Measurements from ENCODE around the gene THAP5. TPM values are rescaled to one million over a fixed set of nuclear protein-coding genes. Genes with fewer than 3 reads are reported as not detected.

Gene THAP5
- polyA plus RNA-seq, 1 donor from 2014 or later = 49.4 TPM

- H3K27me3 ChIP-seq (ENCODE audit: insufficient read depth, low read depth, low read length) = no peaks in the 10 kb centered on the region
- peaks cover 3% of the 10 kb centered on the region for H3K9me3 ChIP-seq (ENCODE audit: low read length)
- H3F3A ChIP-seq (ENCODE audit: insufficient read depth, low read length, poor library complexity, severe bottlenecking) = no peaks in the 10 kb centered on the region
- H3K27ac ChIP-seq (ENCODE audit: low read length) = no peak overlapping the region
- no peaks in the 10 kb centered on the region for H3K36me3 ChIP-seq (ENCODE audit: insufficient read depth, low read length)
- H3K79me2 ChIP-seq (replicated peaks; ENCODE audit: insufficient read depth, low read length) = peaks cover 5% of the 10 kb centered on the region
- no peak overlapping the region for H3K9ac ChIP-seq (ENCODE audit: low read length)
- no peak overlapping the region for H3K4me2 ChIP-seq (ENCODE audit: low read length)
- no peak overlapping the region for H3K4me3 ChIP-seq (ENCODE audit: low read length)
- no peaks in the 10 kb centered on the region for H4K20me1 ChIP-seq (ENCODE audit: insufficient read depth)
- TF ChIP-seq SMC3 (conservative IDR thresholded peaks at IDR 0.05; ENCODE audit: poor library complexity) = no peak
- TF ChIP-seq EP300 (conservative IDR thresholded peaks at IDR 0.05; ENCODE audit: poor library complexity, severe bottlenecking) = no peak
- no peak for TF ChIP-seq REST (IDR thresholded peaks at IDR 0.05; ENCODE audit: borderline replicate concordance)
- TF ChIP-seq CTCF (IDR thresholded peaks at IDR 0.05; ENCODE audit: poor library complexity, severe bottlenecking) = no peak
- no peak for TF ChIP-seq RAD21 (conservative IDR thresholded peaks at IDR 0.05)
- TF ChIP-seq MXI1 (conservative IDR thresholded peaks at IDR 0.05; ENCODE audit: poor library complexity, severe bottlenecking) = no peak
- TF ChIP-seq TAF1 (IDR thresholded peaks at IDR 0.05; ENCODE audit: low read depth) = no peak
- TF ChIP-seq EZH2 (IDR thresholded peaks at IDR 0.05; ENCODE audit: borderline replicate concordance, insufficient read depth, low read length, poor library complexity, severe bottlenecking) = no peak
- TF ChIP-seq POLR2AphosphoS5 (IDR thresholded peaks at IDR 0.05) = no peak
- no peaks in the 10 kb centered on the region for H3K9me2 ChIP-seq (ENCODE audit: insufficient read depth, low read length)
- H2AFZ ChIP-seq (ENCODE audit: low read depth, low read length) = no peak overlapping the region
These were observed 10.3 kb downstream of the THAP5 start for GRCh38 chr7:108559253-108559652.

- Histone ChIP-seq H3K27me3 (ENCODE audit: insufficient read depth, low read depth, low read length) (no peaks in the 10 kb centered on the region), H3K36me3 (ENCODE audit: insufficient read depth, low read length) (no peaks in the 10 kb centered on the region), H3K9me3 (ENCODE audit: low read length) (peaks cover 3% of the 10 kb centered on the region), H3K27ac (ENCODE audit: low read length) (no peak overlapping the region), H3K9me2 (ENCODE audit: insufficient read depth, low read length) (no peaks in the 10 kb centered on the region), H2AFZ (ENCODE audit: low read depth, low read length) (no peak overlapping the region), H3K9ac (ENCODE audit: low read length) (no peak overlapping the region), H3K4me3 (ENCODE audit: low read length) (no peak overlapping the region), H3K4me2 (ENCODE audit: low read length) (no peak overlapping the region), H3F3A (ENCODE audit: insufficient read depth, low read length, poor library complexity, severe bottlenecking) (no peaks in the 10 kb centered on the region), H3K79me2 (replicated peaks; ENCODE audit: insufficient read depth, low read length) (no peaks in the 10 kb centered on the region), H4K20me1 (ENCODE audit: insufficient read depth) (no peaks in the 10 kb centered on the region)
- TF ChIP-seq TAF1 (IDR thresholded peaks at IDR 0.05; ENCODE audit: low read depth) = no peak
- no peak for TF ChIP-seq EP300 (conservative IDR thresholded peaks at IDR 0.05; ENCODE audit: poor library complexity, severe bottlenecking)
- TF ChIP-seq POLR2AphosphoS5 (IDR thresholded peaks at IDR 0.05) = no peak
- no peak for TF ChIP-seq MXI1 (conservative IDR thresholded peaks at IDR 0.05; ENCODE audit: poor library complexity, severe bottlenecking)
- TF ChIP-seq REST (IDR thresholded peaks at IDR 0.05; ENCODE audit: borderline replicate concordance) = no peak
- no peak for TF ChIP-seq RAD21 (conservative IDR thresholded peaks at IDR 0.05)
- no peak for TF ChIP-seq SMC3 (conservative IDR thresholded peaks at IDR 0.05; ENCODE audit: poor library complexity)
- no peak for TF ChIP-seq CTCF (IDR thresholded peaks at IDR 0.05; ENCODE audit: poor library complexity, severe bottlenecking)
- TF ChIP-seq EZH2 (IDR thresholded peaks at IDR 0.05; ENCODE audit: borderline replicate concordance, insufficient read depth, low read length, poor library complexity, severe bottlenecking) = no peak
These were observed 11.9 kb downstream of the THAP5 start for GRCh38 chr7:108557617-108558016.

All from neural cell (in vitro differentiated cells).